ENCODE measurements around the gene CHD9. TPM values are rescaled to one million over a fixed set of nuclear protein-coding genes. Genes with fewer than 3 reads are reported as not detected.

The CHD9 gene
- total and polyA plus RNA-seq, 9 of the 15 experiments (the other 6 are each of a cell fraction or from before 2014, with no cell fraction given), result 29.0 to 69.3 (median 40.6) TPM

- H3K9me1 ChIP-seq (ENCODE audit: control insufficient read depth, insufficient read depth, low read length), result no peaks in the 10 kb centered on the region
- FAIRE-seq, result no peak
- intact Hi-C loops (cut with micrococcal nuclease) (no loop called here), in situ Hi-C loops (cut with MboI) (no loop called here)
- H4K20me1 ChIP-seq (replicated peaks; ENCODE audit: control insufficient read depth, insufficient read depth, low read length), result no peaks in the 10 kb centered on the region
- TF ChIP-seq MXD1 (CRISPR knock-in tag; IDR thresholded peaks at IDR 0.05; ENCODE audit: borderline replicate concordance, poor library complexity, severe bottlenecking) (no peak), ZNF512 (tag; IDR thresholded peaks at IDR 0.05) (peak; percentile 51; the same call in 1 of the 2 replicates)
- no peaks in the 10 kb centered on the region for H3K4me1 ChIP-seq (replicated peaks in 1 of 2; ENCODE audit: control insufficient read depth in 2 of 2, insufficient read depth in 2 of 2, low read length in 2 of 2)
- POLR2A ChIA-PET, result interaction anchor here (0.6 kb wide), 1 partner anchor 112 kb away, joined by 3 read pairs; no protein-coding TSS in a partner anchor
- no peak overlapping the region for H3K9ac ChIP-seq (ENCODE audit: insufficient read depth in 1 of 2, low read depth in 2 of 2, low read length in 2 of 2)
- H2AFZ ChIP-seq (ENCODE audit: low read depth, low read length), result no peak overlapping the region
- no peak overlapping the region for H3K4me2 ChIP-seq (ENCODE audit: insufficient read depth, low read length)
- H3K4me3 ChIP-seq, result no peak overlapping the region
- DNase-seq (ENCODE audit: extremely low read depth in 1 of 4, low spot score in 3 of 4), result no peak
- H3K9me3 ChIP-seq (replicated peaks; ENCODE audit: control insufficient read depth, insufficient read depth, low read depth, low read length), result no peaks in the 10 kb centered on the region
- no peaks in the 10 kb centered on the region for H3K79me2 ChIP-seq (ENCODE audit: control insufficient read depth, insufficient read depth, low read length)
- WGBS (ENCODE audit: insufficient coverage, low coverage, missing lambda C conversion rate), result no CpG with 5 or more reads among the region's 5 CpGs
- no TSS peak for BruUV-seq (replicated peaks)
- ATAC-seq, result no peak
- no peaks in the 10 kb centered on the region for H3K36me3 ChIP-seq (ENCODE audit: control insufficient read depth, insufficient read depth, low read length)
- CTCF ChIA-PET (ENCODE audit: low intra/inter-chr PET ratio), result no interaction called here
- H3K27me3 ChIP-seq (ENCODE audit: control insufficient read depth in 2 of 2, insufficient read depth in 2 of 2, low read length in 2 of 2), result peaks cover 22 to 25% of the 10 kb centered on the region in 2 experiments; a peak in 4 of 5 replicates
- H3K27ac ChIP-seq (ENCODE audit: extremely low read depth, low read depth, low read length), result no peak overlapping the region
Observed at GRCh38 chr16:53042235-53042701, 12.5 kb upstream of the CHD9 start.

GRCh38 chr16:53043428-53043831 is 11.4 kb upstream of the CHD9 start:
- Histone ChIP-seq H2AFZ (ENCODE audit: low read depth, low read length) (no peak overlapping the region), H3K36me3 (ENCODE audit: control insufficient read depth, insufficient read depth, low read length) (no peaks in the 10 kb centered on the region), H3K27me3 (ENCODE audit: control insufficient read depth in 2 of 2, insufficient read depth in 2 of 2, low read length in 2 of 2) (peaks cover 22% of the 10 kb centered on the region in 2 experiments; a peak in 4 of 5 replicates), H3K9me1 (ENCODE audit: control insufficient read depth, insufficient read depth, low read length) (no peaks in the 10 kb centered on the region), H3K79me2 (ENCODE audit: control insufficient read depth, insufficient read depth, low read length) (no peaks in the 10 kb centered on the region), H3K9ac (ENCODE audit: insufficient read depth in 1 of 2, low read depth in 2 of 2, low read length in 2 of 2) (no peak overlapping the region), H4K20me1 (replicated peaks; ENCODE audit: control insufficient read depth, insufficient read depth, low read length) (no peaks in the 10 kb centered on the region), H3K27ac (ENCODE audit: extremely low read depth, low read depth, low read length) (no peak overlapping the region), H3K4me1 (replicated peaks in 1 of 2; ENCODE audit: control insufficient read depth in 2 of 2, insufficient read depth in 2 of 2, low read length in 2 of 2) (no peaks in the 10 kb centered on the region), H3K4me3 (no peak overlapping the region), H3K4me2 (ENCODE audit: insufficient read depth, low read length) (no peak overlapping the region), H3K9me3 (replicated peaks; ENCODE audit: control insufficient read depth, insufficient read depth, low read depth, low read length) (no peaks in the 10 kb centered on the region)
- intact Hi-C loops (cut with micrococcal nuclease), result no loop called here
- no peak for DNase-seq (ENCODE audit: extremely low read depth in 1 of 4, low spot score in 3 of 4)
- CTCF ChIA-PET (ENCODE audit: low intra/inter-chr PET ratio), result no interaction called here
- WGBS (ENCODE audit: insufficient coverage, low coverage, missing lambda C conversion rate), result 2% methylated on average over 5 of the region's 5 CpGs
- BruUV-seq (replicated peaks), result no TSS peak
- ATAC-seq, result peak; percentile 28; the same call in 1 of the 3 replicates
- POLR2A ChIA-PET, result interaction anchor here (1.1 kb wide), 2 partner anchors 10 to 12 kb away, joined by 3 to 5 read pairs; partner anchors contain the start of gene CHD9
- no peak for FAIRE-seq
- in situ Hi-C loops (cut with MboI), result no loop called here
- TF ChIP-seq CCAR2 (IDR thresholded peaks at IDR 0.05; ENCODE audit: low read depth, low read length) (no peak), MYNN (IDR thresholded peaks at IDR 0.05) (no peak), MYNN (CRISPR knock-in tag; IDR thresholded peaks at IDR 0.05) (no peak), ZNF561 (CRISPR knock-in tag; conservative IDR thresholded peaks at IDR 0.05) (no peak), ZNF707 (CRISPR knock-in tag; conservative IDR thresholded peaks at IDR 0.05) (no peak), SP2 (IDR thresholded peaks at IDR 0.05; ENCODE audit: extremely low read depth, low read depth, low read length, poor library complexity, severe bottlenecking) (no peak), ZNF57 (CRISPR knock-in tag; IDR thresholded peaks at IDR 0.05) (no peak), ZNF184 (CRISPR knock-in tag; IDR thresholded peaks at IDR 0.05) (no peak)
